ENCODE measurements around the gene GPR35. TPM values are rescaled to one million over a fixed set of nuclear protein-coding genes. Genes with fewer than 3 reads are reported as not detected.

GPR35 gene
- total RNA-seq, 4 donors from 2014 or later = 1.2 to 2.8 (median 2.4) TPM

DNA sequence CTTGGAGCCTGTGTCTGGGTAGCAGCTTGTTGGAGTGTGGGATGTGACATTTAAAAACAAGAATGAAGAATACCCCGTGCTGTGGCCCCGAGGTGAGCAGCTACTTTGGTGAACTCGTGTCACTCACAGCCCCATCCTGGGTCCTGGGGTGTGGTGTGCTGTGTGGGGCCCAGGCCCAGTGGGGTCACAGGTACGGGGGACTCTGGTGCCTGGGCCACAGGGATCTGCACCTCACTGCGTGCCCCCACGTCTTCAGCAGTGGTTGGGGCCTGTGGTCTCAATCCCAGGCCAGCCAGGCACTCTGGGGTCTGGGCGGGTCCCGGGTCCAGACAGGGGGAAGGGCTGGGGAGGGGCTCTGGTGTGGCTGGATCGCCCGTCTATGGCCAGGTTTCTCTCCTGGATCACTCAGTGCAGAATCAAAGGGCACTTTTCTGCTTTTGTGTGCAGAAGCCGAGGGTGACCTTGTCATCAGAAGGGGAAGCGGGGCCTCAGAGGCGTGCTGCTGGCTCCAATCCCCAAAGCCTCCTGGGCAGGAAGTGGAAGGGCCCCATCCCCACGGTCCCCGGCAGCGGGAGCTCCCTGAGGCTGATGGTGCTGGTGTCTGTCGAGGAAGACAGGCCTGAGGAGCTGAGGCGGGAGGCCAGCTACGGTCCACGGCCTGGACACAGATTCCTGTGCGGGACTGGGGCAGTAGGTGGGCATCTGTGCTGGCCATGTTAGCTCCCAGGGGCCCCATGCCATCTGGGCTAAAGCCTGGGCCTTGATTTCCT, 1.4 kb downstream of the GPR35 start:
- 52 to 66% methylated on average over 13 to 21 of the region's 21 CpGs for WGBS, 2 donors
- no peak overlapping the region for H3K4me3 ChIP-seq (ENCODE audit: low read depth, poor library complexity, severe bottlenecking)
- DNase-seq (ENCODE audit: low spot score in 2 of 2) = peak in 1 of 2 donors; percentile 76

DNA sequence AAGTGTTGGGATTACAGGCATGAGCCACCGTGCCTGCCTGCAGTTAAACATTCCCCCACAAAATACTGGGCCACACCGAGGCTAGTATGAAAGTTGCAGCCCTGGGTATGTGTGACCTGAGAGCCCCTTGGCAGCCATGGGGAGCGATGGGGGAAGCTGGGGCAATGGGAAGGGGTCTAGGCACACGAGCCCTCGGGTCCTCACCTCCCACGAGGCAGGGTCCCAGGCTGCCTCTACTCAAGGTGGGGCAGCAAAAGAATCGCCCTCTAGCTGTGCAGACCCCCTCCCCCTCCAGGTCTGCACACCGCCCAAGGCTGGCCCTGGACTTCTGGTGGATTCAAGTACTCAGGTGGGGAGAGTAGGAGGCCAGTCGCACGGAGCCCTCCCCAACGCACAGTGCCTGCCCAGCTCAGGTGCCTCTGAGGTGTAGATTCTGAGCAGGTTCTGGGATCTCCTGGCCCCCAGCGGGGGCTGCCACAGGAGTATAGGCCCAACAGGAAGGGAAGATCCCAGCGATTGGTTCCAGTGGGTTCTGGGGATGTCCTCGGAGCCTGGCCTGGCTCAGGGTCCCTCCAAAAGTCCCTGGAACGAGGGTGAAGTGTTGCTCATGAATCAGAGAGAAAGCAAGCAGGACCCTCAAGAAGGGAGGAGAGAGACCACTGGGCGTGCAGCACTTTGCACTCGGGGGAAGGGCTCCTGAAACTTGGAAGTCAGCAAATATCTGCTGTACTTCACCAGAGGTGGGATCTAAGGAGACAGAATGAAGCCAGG, 2.6 kb downstream of the GPR35 start:
- peak in 1 of 2 donors; percentile 58 for DNase-seq (ENCODE audit: low spot score in 2 of 2)
- no peak overlapping the region for H3K4me3 ChIP-seq (ENCODE audit: low read depth, poor library complexity, severe bottlenecking)
- TF ChIP-seq, protein P1, sequence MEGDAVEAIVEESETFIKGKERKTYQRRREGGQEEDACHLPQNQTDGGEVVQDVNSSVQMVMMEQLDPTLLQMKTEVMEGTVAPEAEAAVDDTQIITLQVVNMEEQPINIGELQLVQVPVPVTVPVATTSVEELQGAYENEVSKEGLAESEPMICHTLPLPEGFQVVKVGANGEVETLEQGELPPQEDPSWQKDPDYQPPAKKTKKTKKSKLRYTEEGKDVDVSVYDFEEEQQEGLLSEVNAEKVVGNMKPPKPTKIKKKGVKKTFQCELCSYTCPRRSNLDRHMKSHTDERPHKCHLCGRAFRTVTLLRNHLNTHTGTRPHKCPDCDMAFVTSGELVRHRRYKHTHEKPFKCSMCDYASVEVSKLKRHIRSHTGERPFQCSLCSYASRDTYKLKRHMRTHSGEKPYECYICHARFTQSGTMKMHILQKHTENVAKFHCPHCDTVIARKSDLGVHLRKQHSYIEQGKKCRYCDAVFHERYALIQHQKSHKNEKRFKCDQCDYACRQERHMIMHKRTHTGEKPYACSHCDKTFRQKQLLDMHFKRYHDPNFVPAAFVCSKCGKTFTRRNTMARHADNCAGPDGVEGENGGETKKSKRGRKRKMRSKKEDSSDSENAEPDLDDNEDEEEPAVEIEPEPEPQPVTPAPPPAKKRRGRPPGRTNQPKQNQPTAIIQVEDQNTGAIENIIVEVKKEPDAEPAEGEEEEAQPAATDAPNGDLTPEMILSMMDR (IDR thresholded peaks at IDR 0.05) = no peak
- no peak for TF ChIP-seq POLR2A (IDR thresholded peaks at IDR 0.05)
- intact Hi-C loops (cut with DNase I; ENCODE audit: low total_unique reads) = no loop called here
- WGBS, 2 donors = 87 to 90% methylated on average over 13 to 17 of the region's 17 CpGs

More for the DNA sequence above, 1.4 kb downstream of the GPR35 start:
- intact Hi-C loops (cut with DNase I; ENCODE audit: low total_unique reads) = no loop called here
- no peak for TF ChIP-seq POLR2A (IDR thresholded peaks at IDR 0.05)
- TF ChIP-seq, protein P1 (IDR thresholded peaks at IDR 0.05) = no peak

DNA sequence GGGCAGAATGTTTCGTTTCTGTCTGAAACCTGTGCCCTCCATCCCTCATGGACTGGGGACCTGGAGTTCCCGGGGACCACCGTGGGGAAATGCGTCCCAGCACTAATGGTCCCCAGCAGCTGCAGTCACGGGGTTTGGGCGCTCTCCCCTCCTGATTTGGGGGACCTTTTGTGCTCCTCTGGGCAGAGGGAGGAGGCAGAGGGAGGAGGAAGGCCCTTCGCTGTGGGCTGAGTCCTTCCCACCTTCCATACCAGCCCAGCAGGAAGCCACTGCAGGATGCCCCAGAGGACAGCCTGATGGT, 3.2 kb downstream of the GPR35 start:
- WGBS, 2 donors = 83 to 87% methylated on average over 7 of the region's 7 CpGs
- DNase-seq (ENCODE audit: low spot score in 2 of 2) = peak in 1 of 2 donors; percentile 65
- intact Hi-C loops (cut with DNase I; ENCODE audit: low total_unique reads) = no loop called here
- H3K4me3 ChIP-seq (ENCODE audit: low read depth, poor library complexity, severe bottlenecking) = no peak overlapping the region
- no peak for TF ChIP-seq POLR2A (IDR thresholded peaks at IDR 0.05)
- TF ChIP-seq, protein P1 (IDR thresholded peaks at IDR 0.05) = no peak

DNA sequence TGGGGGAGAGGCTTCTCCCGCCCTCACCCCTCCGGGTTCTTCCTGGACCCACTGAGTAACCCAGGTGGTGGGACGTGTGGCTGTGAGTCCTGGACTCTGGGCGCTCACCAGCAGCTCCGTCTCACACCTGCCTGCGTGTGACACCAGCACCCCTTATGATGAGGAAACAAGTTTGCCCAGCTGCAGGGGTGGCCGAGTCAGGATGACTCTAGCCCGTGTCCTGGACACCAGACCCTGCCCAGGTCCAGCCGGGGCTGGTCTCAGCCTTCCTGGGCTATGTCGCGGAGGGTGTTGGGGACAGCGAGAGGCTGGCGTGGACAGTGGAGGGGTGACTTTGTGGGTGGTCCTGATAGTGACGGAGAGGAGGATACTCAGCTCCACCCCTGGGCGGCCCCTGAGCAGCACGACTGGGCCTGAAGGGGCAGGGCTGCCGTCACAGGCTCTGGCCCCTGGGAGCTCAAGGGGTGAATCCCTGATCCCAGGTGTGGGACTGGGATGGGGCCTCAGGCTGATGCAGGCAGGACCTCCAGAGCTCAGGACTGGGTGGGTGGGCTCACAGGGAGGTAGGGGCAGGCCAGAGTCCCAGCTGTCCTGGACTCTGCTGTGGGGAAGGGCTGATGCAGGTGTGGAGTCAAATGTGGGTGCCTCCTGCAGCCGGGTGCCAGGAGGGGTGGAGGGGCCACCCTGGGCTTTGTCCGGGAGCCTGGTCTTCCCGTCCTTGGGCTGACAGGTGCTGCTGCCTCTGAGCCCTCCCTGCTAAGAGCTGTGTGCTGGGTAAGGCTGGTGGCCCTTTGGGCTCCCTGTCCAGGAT, 3.7 kb downstream of the GPR35 start:
- intact Hi-C loops (cut with DNase I; ENCODE audit: low total_unique reads) = no loop called here
- TF ChIP-seq, protein P1 (IDR thresholded peaks at IDR 0.05) = no peak
- TF ChIP-seq POLR2A (IDR thresholded peaks at IDR 0.05) = no peak
- WGBS, 2 donors = 72 to 80% methylated on average over 13 to 20 of the region's 20 CpGs
- H3K4me3 ChIP-seq (ENCODE audit: low read depth, poor library complexity, severe bottlenecking) = no peak overlapping the region
- peak in 1 of 2 donors; percentile 83 for DNase-seq (ENCODE audit: low spot score in 2 of 2)

DNA sequence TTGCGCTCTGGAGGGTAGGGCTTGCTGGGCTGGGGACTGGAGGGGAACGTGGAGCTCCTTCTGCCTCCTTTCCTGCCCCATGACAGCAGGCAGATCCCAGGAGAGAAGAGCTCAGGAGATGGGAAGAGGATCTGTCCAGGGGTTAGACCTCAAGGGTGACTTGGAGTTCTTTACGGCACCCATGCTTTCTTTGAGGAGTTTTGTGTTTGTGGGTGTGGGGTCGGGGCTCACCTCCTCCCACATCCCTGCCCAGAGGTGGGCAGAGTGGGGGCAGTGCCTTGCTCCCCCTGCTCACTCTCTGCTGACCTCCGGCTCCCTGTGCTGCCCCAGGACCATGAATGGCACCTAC, 4.3 kb downstream of the GPR35 start:
- H3K4me3 ChIP-seq (ENCODE audit: low read depth, poor library complexity, severe bottlenecking) = no peak overlapping the region
- WGBS, 2 donors = 76 to 82% methylated on average over 5 of the region's 5 CpGs
- intact Hi-C loops (cut with DNase I; ENCODE audit: low total_unique reads) = no loop called here
- peak in 1 of 2 donors; percentile 53 for DNase-seq (ENCODE audit: low spot score in 2 of 2)
- TF ChIP-seq, protein P1 (IDR thresholded peaks at IDR 0.05) = no peak
- TF ChIP-seq POLR2A (IDR thresholded peaks at IDR 0.05) = no peak
